Neural cell (in vitro differentiated cells): ENCODE results near the gene RMI1. TPM values are rescaled to one million over a fixed set of nuclear protein-coding genes. Genes with fewer than 3 reads are reported as not detected.

Source experiments
- H2AFZ ChIP-seq: fragments of 200-600, 300-800 bp; sonication (generic), shearing (Covaris generic); 2 replicates; pipeline ENCODE4 v1.6.0; 2014; ENCODE audit warnings: low read depth, mild to moderate bottlenecking, antibody characterized with exemption, low read length, moderate library complexity
- H3F3A ChIP-seq: fragments of 200-600 bp; shearing (Covaris generic); 2 replicates; pipeline ENCODE4 v1.6.1; 2016; ENCODE audit warnings: mild to moderate bottlenecking, moderate library complexity, mixed read lengths, antibody characterized with exemption, low read length; ENCODE audit not compliant: insufficient read depth, poor library complexity, severe bottlenecking
- H3K27ac ChIP-seq: fragments of 200-600, 300-800 bp; sonication (generic), shearing (Covaris generic); 2 replicates; pipeline ENCODE4 v1.5.1; 2014; ENCODE audit warnings: mild to moderate bottlenecking, low read length, moderate library complexity
- H3K27me3 ChIP-seq: fragments of 300-800, 200-600 bp; sonication (generic), shearing (Covaris generic); 2 replicates; pipeline ENCODE4 v1.6.0; 2014; ENCODE audit warnings: mild to moderate bottlenecking, low read depth, low read length, moderate library complexity; ENCODE audit not compliant: insufficient read depth
- H3K36me3 ChIP-seq: fragments of 300-800, 200-600 bp; sonication (generic), shearing (Covaris generic); 2 replicates; pipeline ENCODE4 v1.5.1; 2014; ENCODE audit warnings: mild to moderate bottlenecking, antibody characterized with exemption, low read length, moderate library complexity; ENCODE audit not compliant: insufficient read depth
- H3K4me2 ChIP-seq: fragments of 300-800, 200-600 bp; sonication (generic), shearing (Covaris generic); 2 replicates; pipeline ENCODE4 v1.6.0; 2014; ENCODE audit warnings: mild to moderate bottlenecking, low read length
- H3K4me3 ChIP-seq: fragments of 300-800, 200-600 bp; sonication (generic), shearing (Covaris generic); 2 replicates; pipeline ENCODE4 v1.5.1; 2014; ENCODE audit warnings: mild to moderate bottlenecking, low read length, moderate library complexity
- H3K79me2 ChIP-seq: fragments of 200-600 bp; shearing (Covaris generic); replicated peaks from 2 replicates; pipeline ENCODE4 v1.6.0; 2014; ENCODE audit warnings: mild to moderate bottlenecking, low read length, moderate library complexity; ENCODE audit not compliant: insufficient read depth
- H3K9ac ChIP-seq: fragments of 300-800, 200-600 bp; sonication (generic), shearing (Covaris generic); 2 replicates; pipeline ENCODE4 v1.6.1; 2016; ENCODE audit warnings: mild to moderate bottlenecking, low read length, mixed read lengths
- H3K9me2 ChIP-seq: fragments of 200-600 bp; shearing (Covaris generic); 2 replicates; pipeline ENCODE4 v1.6.1; 2016; ENCODE audit warnings: mild to moderate bottlenecking, low read length, mixed read lengths; ENCODE audit not compliant: insufficient read depth
- H3K9me3 ChIP-seq: fragments of 200-600, 300-800 bp; sonication (generic), shearing (Covaris generic); 2 replicates; pipeline ENCODE4 v1.6.1; 2016; ENCODE audit warnings: mild to moderate bottlenecking, mixed run types, low read length, moderate library complexity, mixed read lengths
- H4K20me1 ChIP-seq: fragments of 200-600 bp; shearing (Covaris generic); 2 replicates; pipeline ENCODE4 v1.6.1; 2016; ENCODE audit warnings: mild to moderate bottlenecking, mixed run types; ENCODE audit not compliant: insufficient read depth
- EP300 ChIP-seq: fragments of 450-650 bp; conservative IDR thresholded peaks from 2 replicates; pipeline ENCODE4 v1.6.1; 2014; ENCODE audit warnings: antibody characterized with exemption, mild to moderate bottlenecking, moderate library complexity; ENCODE audit not compliant: poor library complexity, severe bottlenecking
- EZH2 ChIP-seq: fragments of 200-600, 300-800 bp; shearing (Covaris generic), sonication (generic); IDR thresholded peaks from 2 replicates; pipeline ENCODE4 v1.6.1; 2014; ENCODE audit warnings: antibody characterized with exemption, low read length, borderline replicate concordance, mild to moderate bottlenecking; ENCODE audit not compliant: insufficient read depth, poor library complexity, severe bottlenecking
- MXI1 ChIP-seq: fragments of 450-650 bp; conservative IDR thresholded peaks from 2 replicates; pipeline ENCODE4 v1.6.1; 2014; ENCODE audit warnings: antibody characterized with exemption, mild to moderate bottlenecking; ENCODE audit not compliant: poor library complexity, severe bottlenecking
- POLR2AphosphoS5 ChIP-seq: IDR thresholded peaks from 2 replicates; pipeline ENCODE4 v1.6.1; 2012
- RAD21 ChIP-seq: fragments of 450-650 bp; conservative IDR thresholded peaks from 2 replicates; pipeline ENCODE4 v1.6.1; 2014; ENCODE audit warnings: antibody characterized with exemption, mild to moderate bottlenecking, moderate library complexity
- REST ChIP-seq: IDR thresholded peaks from 2 replicates; pipeline ENCODE4 v1.6.1; 2012; ENCODE audit warnings: borderline replicate concordance
- SMC3 ChIP-seq: fragments of 450-650 bp; conservative IDR thresholded peaks from 2 replicates; pipeline ENCODE4 v1.6.1; 2014; ENCODE audit warnings: antibody characterized with exemption, mild to moderate bottlenecking, moderate library complexity; ENCODE audit not compliant: poor library complexity
- TAF1 ChIP-seq: IDR thresholded peaks from 2 replicates; pipeline ENCODE4 v1.6.1; 2012; ENCODE audit warnings: low read depth
- polyA plus RNA-seq: library from polyadenylated mRNA; depleted of rRNA; stranded (reverse); fragments of >200 nt; gene quantifications from 2 replicates; pipeline ENCODE4 v1.2.3, GENCODE V29; 2014
- TF ChIP-seq, protein P1 (sequence below): fragments of 450-650 bp; IDR thresholded peaks from 2 replicates; pipeline ENCODE4 v1.5.1; 2014; ENCODE audit warnings: antibody characterized with exemption, mild to moderate bottlenecking, moderate library complexity; ENCODE audit not compliant: poor library complexity, severe bottlenecking

The RMI1 gene
- polyA plus RNA-seq, 1 donor from 2014 or later: 13.1 TPM

GRCh38 chr9:83960991-83961390 is 19.6 kb upstream of the RMI1 start:
- Histone ChIP-seq H3K9me3 (no peaks in the 10 kb centered on the region), H3F3A (peaks cover 4% of the 10 kb centered on the region), H2AFZ (no peak overlapping the region), H3K4me2 (no peak overlapping the region), H3K27me3 (no peaks in the 10 kb centered on the region), H3K9me2 (no peaks in the 10 kb centered on the region), H3K36me3 (no peaks in the 10 kb centered on the region), H3K9ac (no peak overlapping the region), H4K20me1 (no peaks in the 10 kb centered on the region), H3K27ac (no peak overlapping the region), H3K4me3 (no peak overlapping the region), H3K79me2 (no peaks in the 10 kb centered on the region)
- TF ChIP-seq, protein P1, sequence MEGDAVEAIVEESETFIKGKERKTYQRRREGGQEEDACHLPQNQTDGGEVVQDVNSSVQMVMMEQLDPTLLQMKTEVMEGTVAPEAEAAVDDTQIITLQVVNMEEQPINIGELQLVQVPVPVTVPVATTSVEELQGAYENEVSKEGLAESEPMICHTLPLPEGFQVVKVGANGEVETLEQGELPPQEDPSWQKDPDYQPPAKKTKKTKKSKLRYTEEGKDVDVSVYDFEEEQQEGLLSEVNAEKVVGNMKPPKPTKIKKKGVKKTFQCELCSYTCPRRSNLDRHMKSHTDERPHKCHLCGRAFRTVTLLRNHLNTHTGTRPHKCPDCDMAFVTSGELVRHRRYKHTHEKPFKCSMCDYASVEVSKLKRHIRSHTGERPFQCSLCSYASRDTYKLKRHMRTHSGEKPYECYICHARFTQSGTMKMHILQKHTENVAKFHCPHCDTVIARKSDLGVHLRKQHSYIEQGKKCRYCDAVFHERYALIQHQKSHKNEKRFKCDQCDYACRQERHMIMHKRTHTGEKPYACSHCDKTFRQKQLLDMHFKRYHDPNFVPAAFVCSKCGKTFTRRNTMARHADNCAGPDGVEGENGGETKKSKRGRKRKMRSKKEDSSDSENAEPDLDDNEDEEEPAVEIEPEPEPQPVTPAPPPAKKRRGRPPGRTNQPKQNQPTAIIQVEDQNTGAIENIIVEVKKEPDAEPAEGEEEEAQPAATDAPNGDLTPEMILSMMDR: no peak
- TF ChIP-seq TAF1 (no peak), SMC3 (no peak), REST (no peak), RAD21 (no peak), POLR2AphosphoS5 (no peak), EP300 (no peak), EZH2 (no peak), MXI1 (no peak)

DNA sequence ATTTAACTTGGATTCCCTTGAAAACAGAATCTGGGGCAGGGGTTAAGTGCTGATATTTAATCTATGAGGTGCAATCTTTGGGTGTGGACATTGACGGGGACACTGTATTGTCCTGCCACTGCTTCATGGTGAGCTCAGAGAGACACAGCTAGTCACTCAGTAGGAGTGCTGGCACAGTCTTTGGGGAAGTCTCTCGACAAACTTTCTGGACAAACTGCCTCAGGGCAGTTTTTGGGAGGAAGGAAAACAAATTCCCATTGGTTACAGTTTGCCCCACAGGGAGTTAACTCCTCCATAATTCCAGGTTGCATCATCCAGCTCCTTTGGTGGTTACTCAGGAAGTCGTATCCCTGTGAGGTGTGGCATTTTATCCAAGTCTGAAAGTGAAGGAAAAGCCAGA is 18.4 kb upstream of the RMI1 start:
- no peak overlapping the region for H2AFZ ChIP-seq
- H3K9ac ChIP-seq: no peak overlapping the region
- no peak overlapping the region for H3K27ac ChIP-seq
- H3K4me3 ChIP-seq: no peak overlapping the region
- no peaks in the 10 kb centered on the region for H3K27me3 ChIP-seq
- H4K20me1 ChIP-seq: no peaks in the 10 kb centered on the region
- no peaks in the 10 kb centered on the region for H3K79me2 ChIP-seq
- H3K9me3 ChIP-seq: no peaks in the 10 kb centered on the region
- H3K36me3 ChIP-seq: no peaks in the 10 kb centered on the region
- H3K4me2 ChIP-seq: no peak overlapping the region
- H3F3A ChIP-seq: peaks cover 8% of the 10 kb centered on the region
- no peak for TF ChIP-seq REST
- no peak for TF ChIP-seq EP300
- TF ChIP-seq RAD21: no peak
- no peaks in the 10 kb centered on the region for H3K9me2 ChIP-seq
